ENCODE data around the gene CIPC. TPM values are rescaled to one million over a fixed set of nuclear protein-coding genes. Genes with fewer than 3 reads are reported as not detected.

The CIPC gene
- total and polyA plus RNA-seq, 8 donors: 6.0 to 81.1 (median 19.6) TPM

DNA sequence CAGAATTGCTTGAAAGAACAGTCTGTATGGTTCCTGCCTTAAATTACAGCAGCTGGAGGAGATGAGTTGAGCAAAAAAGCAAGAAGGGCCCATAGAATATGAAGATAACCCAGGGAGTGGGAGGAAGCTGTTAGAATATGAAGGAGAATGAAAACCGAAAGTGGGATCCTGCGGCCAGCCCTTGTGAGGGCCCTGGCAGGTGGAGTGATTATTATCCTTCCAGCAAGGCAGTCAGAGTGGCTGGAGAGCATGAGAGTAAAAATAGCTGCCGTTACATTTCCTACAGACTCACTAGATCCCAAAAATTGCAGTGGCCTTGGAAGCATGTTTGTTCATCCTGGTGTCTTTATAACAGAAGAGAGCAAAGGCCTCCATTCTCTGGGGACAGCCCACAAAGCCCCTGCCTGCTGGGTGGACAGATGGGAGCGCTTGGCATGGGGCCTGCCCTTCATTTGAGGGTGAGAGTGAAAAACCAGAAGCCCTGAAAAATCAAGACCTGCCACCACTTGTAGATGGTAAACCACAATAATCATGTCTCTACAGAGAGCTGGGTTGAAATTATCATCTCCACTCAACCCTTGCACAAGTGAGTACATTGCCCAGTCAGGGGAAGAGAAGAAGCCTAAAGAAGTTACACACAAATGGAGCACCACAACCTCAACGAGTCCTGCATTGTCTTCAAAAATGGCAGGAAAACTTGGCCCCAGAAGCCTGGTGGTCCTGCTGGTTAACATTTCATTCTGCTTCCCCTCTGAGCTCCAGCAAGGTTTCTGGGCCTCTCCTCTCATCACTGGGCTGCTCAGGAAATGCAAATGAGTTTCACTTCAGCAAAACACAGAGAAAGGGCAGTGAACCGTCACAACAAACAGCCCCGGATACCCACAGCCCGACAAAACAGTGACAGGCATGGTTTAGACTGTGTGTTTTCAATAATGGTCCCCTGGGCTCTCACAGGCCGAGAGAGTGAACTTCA is 23.0 kb downstream of the CIPC start:
- DNase-seq: peak; percentile 53
- no peak for TF ChIP-seq CTCF (IDR thresholded peaks at IDR 0.05)
- TF ChIP-seq POLR2A (IDR thresholded peaks at IDR 0.05): no peak
- no peak for TF ChIP-seq POLR2AphosphoS5 (IDR thresholded peaks at IDR 0.05)
- TF ChIP-seq EP300 (IDR thresholded peaks at IDR 0.05): no peak
- Histone ChIP-seq H3K27me3 (peaks cover 0 to 17% (median 6%) of the 10 kb centered on the region in 3 donors), H3K4me3 (no peak overlapping the region), H3K36me3 (peaks cover 0 to 50% (median 33%) of the 10 kb centered on the region in 4 donors), H3K9me3 (no peaks in the 10 kb centered on the region), H3K4me1 (peaks cover 25 to 52% (median 39%) of the 10 kb centered on the region in 4 donors), H3K27ac (peak overlapping the region; percentile 28 to 82 (median 72))
- 56 to 70% (median 61%) methylated on average over 9 of the region's 9 CpGs for WGBS, 5 donors
- intact Hi-C loops (cut with DNase I; ENCODE audit: low total_unique reads): no loop called here

DNA sequence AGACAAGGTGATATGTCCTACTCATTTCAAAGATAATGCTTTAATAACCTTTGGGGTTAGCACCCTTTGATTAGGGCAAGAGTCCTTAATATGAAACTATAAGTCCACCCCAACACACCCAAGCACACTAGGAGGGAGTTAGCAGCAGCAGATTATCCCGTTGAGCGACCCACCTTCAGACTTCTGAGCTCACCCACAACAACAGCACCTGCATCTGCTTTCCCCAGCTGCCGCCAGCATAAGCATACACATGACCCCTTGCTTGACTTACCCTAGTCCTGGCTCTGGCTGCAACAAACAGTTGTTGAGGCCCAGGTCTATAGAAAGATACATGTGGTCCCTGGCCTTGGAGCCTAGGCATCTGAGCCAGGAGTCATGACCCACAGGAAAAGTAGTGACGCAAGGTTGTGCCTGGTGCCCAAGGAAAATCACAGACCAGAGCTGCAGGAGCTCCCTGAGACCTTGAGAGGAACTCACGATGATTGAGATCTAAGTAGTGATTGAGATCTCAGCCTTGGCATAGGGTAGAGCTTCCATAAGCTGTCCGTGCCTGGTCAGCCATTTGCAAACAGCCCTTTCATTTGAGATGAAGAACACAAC is 24.6 kb downstream of the CIPC start:
- no peak for DNase-seq

DNA sequence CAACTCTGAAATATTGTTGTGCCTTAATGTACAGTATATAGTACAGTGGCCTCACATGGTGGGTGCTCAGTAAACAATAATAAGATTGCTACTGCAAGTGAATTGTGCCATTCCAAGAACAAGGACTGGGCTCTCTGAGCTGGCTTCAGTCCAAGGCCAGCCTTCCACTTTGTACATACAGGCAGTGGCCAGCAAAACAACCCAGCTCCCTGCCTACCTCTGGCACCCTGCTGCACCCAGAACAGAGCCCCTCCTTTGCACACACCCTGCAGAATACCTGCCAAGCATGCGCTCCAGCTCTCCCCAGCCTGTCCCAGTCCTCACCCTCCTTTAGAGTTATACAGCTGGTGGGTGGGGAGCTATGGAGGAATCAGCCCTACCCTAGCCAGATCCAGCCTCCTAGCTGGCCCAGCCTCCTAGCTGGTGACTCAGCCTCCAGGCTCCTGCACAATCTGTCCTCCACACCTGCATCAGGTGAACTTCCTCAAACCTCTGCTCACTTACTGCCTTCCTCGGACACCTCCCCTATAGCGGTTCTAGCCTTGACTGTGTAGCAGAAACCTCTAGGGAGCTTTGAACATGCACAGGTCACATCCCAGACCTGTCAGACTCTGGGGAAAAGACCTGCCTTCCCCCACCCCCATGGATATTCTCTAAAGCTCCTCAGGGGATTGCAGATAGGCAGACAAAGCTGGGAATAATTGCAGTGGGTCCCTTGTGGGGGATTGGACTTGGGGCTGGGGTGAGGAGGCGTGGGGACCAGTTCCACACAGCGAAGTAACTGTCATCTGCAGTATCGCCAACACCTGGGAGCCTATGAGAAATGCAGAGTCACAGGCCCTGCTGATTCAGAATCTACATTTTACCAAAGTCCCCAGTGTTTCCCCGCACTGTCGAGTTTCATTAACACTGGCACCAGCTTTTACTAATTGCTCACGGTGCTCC is 25.6 kb downstream of the CIPC start:
- peaks cover 0 to 24% (median 9%) of the 10 kb centered on the region in 4 donors for H3K36me3 ChIP-seq
- intact Hi-C loops (cut with DNase I; ENCODE audit: low total_unique reads): no loop called here
- H3K4me3 ChIP-seq: peak overlapping the region in 1 of 4 donors; percentile 58
- no peaks in the 10 kb centered on the region for H3K9me3 ChIP-seq
- H3K27me3 ChIP-seq: peaks cover 0 to 42% (median 6%) of the 10 kb centered on the region in 3 donors
- TF ChIP-seq POLR2AphosphoS5 (IDR thresholded peaks at IDR 0.05) (peak in 2 of 3 donors; percentile 62 to 79), EP300 (IDR thresholded peaks at IDR 0.05) (no peak)
- peaks cover 25 to 52% (median 39%) of the 10 kb centered on the region in 4 donors for H3K4me1 ChIP-seq
- peak; percentile 95 to 96 for DNase-seq
- H3K27ac ChIP-seq: peak overlapping the region; percentile 45 to 82 (median 72)
- WGBS, 5 donors: 49 to 68% (median 53%) methylated on average over 8 to 9 of the region's 9 CpGs

More for the DNA sequence above, 24.6 kb downstream of the CIPC start:
- peaks cover 0 to 33% (median 6%) of the 10 kb centered on the region in 3 donors for H3K27me3 ChIP-seq
- no peak overlapping the region for H3K4me3 ChIP-seq
- intact Hi-C loops (cut with DNase I; ENCODE audit: low total_unique reads): no loop called here
- TF ChIP-seq CTCF (IDR thresholded peaks at IDR 0.05): no peak
- peak overlapping the region; percentile 21 to 82 (median 72) for H3K27ac ChIP-seq
- H3K9me3 ChIP-seq: no peaks in the 10 kb centered on the region
- peaks cover 0 to 34% (median 18%) of the 10 kb centered on the region in 4 donors for H3K36me3 ChIP-seq
- H3K4me1 ChIP-seq: peaks cover 25 to 52% (median 39%) of the 10 kb centered on the region in 4 donors
- WGBS, 5 donors: 62 to 71% (median 69%) methylated on average over 4 to 6 of the region's 6 CpGs

DNA sequence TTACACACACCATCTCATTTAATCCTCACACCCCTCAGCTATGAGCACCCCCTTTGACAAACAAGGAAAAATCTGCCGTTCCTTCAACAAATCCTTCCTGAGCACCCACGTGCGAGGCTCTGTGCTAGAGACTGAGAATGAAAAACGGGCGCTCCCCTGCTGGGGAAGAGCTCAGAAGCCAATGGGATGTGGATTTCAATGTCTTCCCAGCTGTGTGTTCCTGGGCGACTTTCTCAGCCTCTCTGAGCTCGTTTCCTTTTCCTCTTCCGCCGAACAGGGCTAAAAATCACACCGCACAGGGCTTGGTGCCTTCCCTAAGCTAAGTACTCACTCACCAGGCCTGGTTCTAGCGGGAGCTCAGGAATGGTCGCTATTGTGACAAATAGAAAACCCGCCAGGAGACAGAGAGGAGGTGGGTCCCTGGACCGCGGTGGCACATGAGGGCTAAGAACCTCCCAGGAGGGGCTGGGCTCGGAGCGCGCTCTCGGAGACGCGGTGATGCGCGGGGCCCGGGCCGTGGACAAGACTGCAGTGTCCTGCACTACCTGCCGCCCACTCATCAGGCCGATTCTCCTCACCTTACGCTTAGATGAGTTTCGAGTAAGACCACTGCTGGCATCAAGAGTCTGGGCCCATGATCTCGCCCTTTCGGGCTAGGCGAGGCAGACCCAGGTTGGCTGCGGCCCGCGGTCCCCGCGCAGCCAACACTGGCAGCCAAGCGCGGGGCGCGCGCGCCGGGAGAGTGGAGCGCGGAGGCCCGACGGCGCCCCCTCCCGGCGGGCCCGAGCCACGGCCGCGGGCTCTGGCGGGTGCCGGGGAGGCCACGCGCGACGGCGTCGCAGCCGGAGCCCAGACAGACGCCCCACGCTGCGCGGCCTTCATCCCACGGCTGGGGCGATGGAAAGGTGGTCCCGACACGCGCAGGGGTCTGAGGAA is 26.6 kb downstream of the CIPC start:
- intact Hi-C loops (cut with DNase I; ENCODE audit: low total_unique reads): loop anchor here (5.0 kb wide), 1 partner anchor 32 kb away; no protein-coding TSS in a partner anchor
- WGBS, 5 donors: 5 to 9% (median 5%) methylated on average over 38 to 73 of the region's 73 CpGs
- Histone ChIP-seq H3K27me3 (peaks cover 0 to 43% (median 6%) of the 10 kb centered on the region in 3 donors), H3K36me3 (peaks cover 0 to 14% (median 5%) of the 10 kb centered on the region in 4 donors), H3K4me1 (peaks cover 25 to 52% (median 39%) of the 10 kb centered on the region in 4 donors), H3K4me3 (peak overlapping the region; percentile 51 to 58 (median 56)), H3K9me3 (no peaks in the 10 kb centered on the region), H3K27ac (peak overlapping the region in 4 of 5 donors; percentile 45 to 82 (median 60))
- TF ChIP-seq POLR2AphosphoS5 (IDR thresholded peaks at IDR 0.05) (peak in 1 of 3 donors; percentile 6), CTCF (IDR thresholded peaks at IDR 0.05) (peak in 3 of 7 experiments; percentile 55 to 86 (median 74)), POLR2A (IDR thresholded peaks at IDR 0.05) (no peak), EP300 (IDR thresholded peaks at IDR 0.05) (no peak)
- peak; percentile 72 to 83 for DNase-seq

Measured in stomach (tissue), 9 donors.